Endothelial cell (in vitro differentiated cells): Measurements from ENCODE around the gene NPAS2. TPM values are rescaled to one million over a fixed set of nuclear protein-coding genes. Genes with fewer than 3 reads are reported as not detected.

ENCODE experiments used
- DNase-seq: peaks from one replicate; pipeline ENCODE4 v3.0.0; 2021; ENCODE audit warnings: low spot score
- H3K27ac Mint-ChIP-seq: one replicate; pipeline ENCODE4 v1.8.0; 2021; ENCODE audit warnings: mixed read lengths, inconsistent platforms; ENCODE audit not compliant: unreplicated experiment
- H3K27me3 Mint-ChIP-seq: one replicate; pipeline ENCODE4 v1.8.0; 2021; ENCODE audit warnings: mild to moderate bottlenecking, moderate library complexity, mixed read lengths, inconsistent platforms; ENCODE audit not compliant: unreplicated experiment
- H3K36me3 Mint-ChIP-seq: one replicate; pipeline ENCODE4 v1.8.0; 2021; ENCODE audit warnings: mild to moderate bottlenecking, low read depth, mixed read lengths, inconsistent platforms; ENCODE audit not compliant: unreplicated experiment
- H3K4me1 Mint-ChIP-seq: one replicate; pipeline ENCODE4 v1.8.0; 2021; ENCODE audit warnings: mild to moderate bottlenecking, mixed read lengths, inconsistent platforms; ENCODE audit not compliant: unreplicated experiment
- H3K4me3 Mint-ChIP-seq: one replicate; pipeline ENCODE4 v1.8.0; 2021; ENCODE audit warnings: mild to moderate bottlenecking, mixed read lengths, inconsistent platforms; ENCODE audit not compliant: unreplicated experiment
- H3K9me3 Mint-ChIP-seq: one replicate; pipeline ENCODE4 v1.8.0; 2021; ENCODE audit warnings: mixed read lengths, inconsistent platforms; ENCODE audit not compliant: unreplicated experiment
- CTCF ChIP-seq: fragments of 200-600 bp; sonication (generic); IDR thresholded peaks from one replicate; pipeline ENCODE4 v1.5.0; 2021; ENCODE audit warnings: antibody characterized with exemption; ENCODE audit not compliant: unreplicated experiment
- total RNA-seq: library from RNA; stranded (reverse); fragmentation: NEBNext Ultra II Directional; extraction: Animal tissue kit (Norgen Biotek cat#: 25700); gene quantifications from one replicate; pipeline ENCODE4 v1.2.1, GENCODE V29; 2021; ENCODE audit not compliant: unreplicated experiment

The NPAS2 gene
- total RNA-seq, 1 donor from 2014 or later, result 70.1 TPM

DNA sequence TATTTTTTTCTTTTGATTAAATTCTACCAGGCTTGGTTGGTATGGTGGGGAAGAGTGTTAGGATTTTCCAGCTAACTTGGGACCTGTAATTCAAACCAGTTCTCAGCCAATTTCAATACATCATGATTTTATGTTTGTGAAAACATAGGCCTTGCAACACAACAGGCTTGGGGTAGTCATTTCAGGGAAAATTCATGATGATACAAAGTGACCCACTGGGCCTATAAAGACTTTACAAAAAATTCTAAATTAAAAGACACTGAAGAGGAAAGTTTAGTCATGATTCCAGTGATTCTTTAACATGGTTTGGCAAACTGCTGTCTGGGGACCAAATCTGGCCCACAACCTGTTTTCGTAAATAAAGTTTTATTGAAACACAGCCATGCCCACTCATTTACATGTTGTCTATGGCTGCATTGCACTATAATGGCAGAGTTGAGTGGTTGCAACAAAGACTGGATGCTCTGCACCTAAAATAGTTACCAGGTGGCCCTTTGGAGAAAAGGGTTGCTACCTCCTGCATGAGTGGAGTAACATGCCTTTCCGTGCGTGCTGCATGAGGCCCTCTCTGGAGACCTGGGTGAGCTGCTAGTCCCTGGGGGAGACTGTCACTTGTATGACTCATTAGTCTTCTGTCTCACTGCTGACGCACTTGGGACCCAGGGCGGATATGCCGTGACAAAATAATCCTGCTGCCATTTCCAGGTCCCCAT lies 73.6 kb downstream of the NPAS2 start:
- Mint-ChIP-seq H3K4me3 (no peak overlapping the region), H3K36me3 (peaks cover 29% of the 10 kb centered on the region), H3K27ac (peak overlapping the region; percentile 94), H3K27me3 (peaks cover 11% of the 10 kb centered on the region), H3K4me1 (peaks cover 69% of the 10 kb centered on the region), H3K9me3 (no peaks in the 10 kb centered on the region)
- TF ChIP-seq CTCF, result no peak
- no peak for DNase-seq

GRCh38 chr2:100894105-100894795 lies 74.3 kb downstream of the NPAS2 start:
- Mint-ChIP-seq H3K27ac (peak overlapping the region; percentile 94), H3K9me3 (no peaks in the 10 kb centered on the region), H3K27me3 (peaks cover 11% of the 10 kb centered on the region), H3K4me3 (no peak overlapping the region), H3K4me1 (peaks cover 65% of the 10 kb centered on the region), H3K36me3 (peaks cover 26% of the 10 kb centered on the region)
- no peak for DNase-seq
- TF ChIP-seq CTCF, result no peak

GRCh38 chr2:100894796-100895156 lies 74.8 kb downstream of the NPAS2 start:
- Mint-ChIP-seq H3K36me3 (peaks cover 26% of the 10 kb centered on the region), H3K9me3 (no peaks in the 10 kb centered on the region), H3K27ac (peak overlapping the region; percentile 94), H3K27me3 (peaks cover 11% of the 10 kb centered on the region), H3K4me3 (no peak overlapping the region), H3K4me1 (peaks cover 61% of the 10 kb centered on the region)
- no peak for DNase-seq
- TF ChIP-seq CTCF, result no peak

DNA sequence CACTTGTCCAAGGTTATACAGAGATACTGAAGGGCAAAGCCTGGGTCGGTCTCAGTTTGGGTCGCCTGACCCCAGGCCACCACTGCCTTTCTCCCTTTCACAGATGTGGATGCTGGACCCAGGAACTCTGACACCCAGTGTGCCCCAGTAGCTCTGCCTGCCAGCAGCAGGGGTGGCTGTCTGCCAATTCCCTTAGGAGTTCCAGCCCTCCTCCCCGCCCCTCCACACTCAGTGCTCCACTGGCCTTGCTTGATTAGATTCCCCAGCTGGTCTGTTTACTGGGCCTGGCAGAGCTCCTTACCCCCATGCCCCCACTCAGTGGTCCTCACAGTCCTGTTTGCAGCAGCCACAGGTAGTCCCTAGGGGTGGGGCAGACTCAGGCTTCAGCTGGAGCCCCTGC lies 75.5 kb downstream of the NPAS2 start:
- no peak for TF ChIP-seq CTCF
- H3K36me3 Mint-ChIP-seq, result peaks cover 30% of the 10 kb centered on the region
- H3K27ac Mint-ChIP-seq, result peak overlapping the region; percentile 94
- H3K9me3 Mint-ChIP-seq, result no peaks in the 10 kb centered on the region
- H3K4me3 Mint-ChIP-seq, result no peak overlapping the region
- H3K4me1 Mint-ChIP-seq, result peaks cover 61% of the 10 kb centered on the region
- DNase-seq, result no peak
- H3K27me3 Mint-ChIP-seq, result peaks cover 11% of the 10 kb centered on the region

DNA sequence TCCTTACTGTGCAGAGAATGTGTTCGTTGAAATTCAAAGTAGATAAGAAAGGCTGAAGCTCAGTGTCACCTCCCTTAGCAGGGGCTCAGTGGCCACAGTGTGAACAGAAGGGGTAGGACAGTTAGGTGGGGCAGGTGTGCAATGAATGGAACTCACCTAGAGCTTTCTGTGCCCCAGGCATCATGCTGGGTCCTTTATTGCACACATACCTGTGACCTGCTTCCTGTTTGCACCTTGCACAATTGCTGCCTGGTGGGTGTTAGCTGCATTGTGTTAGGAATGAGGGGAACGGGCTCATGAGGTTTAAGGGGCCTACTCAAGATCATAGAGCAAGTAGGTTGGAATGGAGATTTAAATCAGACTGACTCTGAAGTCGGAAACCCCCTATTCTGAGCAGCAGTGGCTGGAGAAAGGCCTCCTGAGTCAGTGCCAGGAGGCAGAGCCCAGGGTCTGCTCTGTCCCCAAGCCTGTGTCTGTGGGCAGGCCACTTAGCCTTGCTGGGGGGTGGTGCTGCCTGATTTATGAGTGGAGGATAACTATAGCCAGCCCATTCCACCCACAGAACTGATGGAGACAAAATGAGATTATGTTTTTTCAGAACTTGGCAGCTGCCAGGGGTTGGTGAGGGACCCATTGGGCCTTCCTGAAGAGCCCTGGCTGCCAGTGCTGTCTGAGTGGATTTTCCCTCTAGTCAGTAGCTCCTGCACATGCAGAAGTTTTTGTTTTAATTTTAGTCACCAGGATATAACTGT lies 76.2 kb downstream of the NPAS2 start:
- H3K36me3 Mint-ChIP-seq, result peaks cover 33% of the 10 kb centered on the region
- H3K4me1 Mint-ChIP-seq, result peaks cover 61% of the 10 kb centered on the region
- H3K9me3 Mint-ChIP-seq, result no peaks in the 10 kb centered on the region
- no peak for DNase-seq
- H3K4me3 Mint-ChIP-seq, result no peak overlapping the region
- H3K27me3 Mint-ChIP-seq, result peaks cover 11% of the 10 kb centered on the region
- TF ChIP-seq CTCF, result no peak
- H3K27ac Mint-ChIP-seq, result peak overlapping the region; percentile 42
